SK-N-SH (cell line): ENCODE data around the gene AMIGO2. TPM values are rescaled to one million over a fixed set of nuclear protein-coding genes. Genes with fewer than 3 reads are reported as not detected.

ENCODE experiments used
- CTCF ChIA-PET: fragments of 300-600, 350-600 bp; formaldehyde crosslinking; extraction: SDS; loops from one replicate; lab custom pipeline; 2021; lab: Yijun Ruan, JAX
- POLR2A ChIA-PET: fragments of 350-600 bp; sonication (Branson Sonifier 250); formaldehyde crosslinking; extraction: SDS; loops from one replicate; lab custom pipeline; 2020; ENCODE audit warnings: antibody characterized with exemption, inconsistent platforms; lab: Yijun Ruan, JAX
- DNase-seq: peaks from one replicate; pipeline ENCODE4 v3.0.0; 2012
- H2AFZ ChIP-seq: fragments of 200-600 bp; sonication (generic); 2 replicates; pipeline ENCODE4 v1.8.1; 2016; ENCODE audit warnings: antibody characterized with exemption, mild to moderate bottlenecking, low read depth
- H3F3A ChIP-seq: fragments of 200-600 bp; sonication (generic); replicated peaks from 2 replicates; pipeline ENCODE3; 2016; ENCODE audit warnings: antibody characterized with exemption, mild to moderate bottlenecking; ENCODE audit not compliant: insufficient read depth
- H3K27ac ChIP-seq, 2 experiments: fragments of 200-500 bp in 1 of 2; fragments of 200-600 bp in 1 of 2; sonication (Bioruptor generic) in 1 of 2; sonication (generic), shearing (Covaris generic) in 1 of 2; 2 replicates each; pipeline versions ENCODE4 v1.5.1 to v1.6.1; 2014 to 2016; ENCODE audit warnings: low read depth in 2 of 2, inconsistent platforms in 1 of 2, low read length in 1 of 2, mild to moderate bottlenecking in 1 of 2, mixed read lengths in 1 of 2
- H3K27me3 ChIP-seq: fragments of 200-600 bp; sonication (generic), shearing (Covaris generic); 2 replicates; pipeline ENCODE4 v1.6.1; 2016; ENCODE audit warnings: mixed run types; ENCODE audit not compliant: insufficient read depth
- H3K36me3 ChIP-seq, 2 experiments: fragments of 200-500 bp in 1 of 2; fragments of 200-600 bp in 1 of 2; sonication (Bioruptor generic) in 1 of 2; sonication (generic) in 1 of 2; replicated peaks in 1 of 2; 2 replicates each; pipeline versions ENCODE3 to v1.5.1; 2014 to 2016; ENCODE audit warnings: low read length in 1 of 2, mild to moderate bottlenecking in 1 of 2; ENCODE audit not compliant: insufficient read depth in 2 of 2, control insufficient read depth in 1 of 2
- H3K4me1 ChIP-seq, 2 experiments: fragments of 200-500 bp in 1 of 2; fragments of 200-600 bp in 1 of 2; sonication (Bioruptor generic) in 1 of 2; sonication (generic), shearing (Covaris generic) in 1 of 2; 2 replicates each; pipeline versions ENCODE4 v1.5.1 to v1.6.1; 2014 to 2016; ENCODE audit warnings: low read depth in 1 of 2, low read length in 1 of 2, mixed run types in 1 of 2; ENCODE audit not compliant: insufficient read depth in 2 of 2, control insufficient read depth in 1 of 2
- H3K4me2 ChIP-seq: fragments of 200-600 bp; sonication (generic), shearing (Covaris generic); 2 replicates; pipeline ENCODE4 v1.6.1; 2017; ENCODE audit warnings: mixed run types
- H3K4me3 ChIP-seq, 2 experiments: fragments of 200-500 bp in 1 of 2; fragments of 200-600 bp in 1 of 2; sonication (Bioruptor generic) in 1 of 2; sonication (generic), shearing (Covaris generic) in 1 of 2; 2 replicates each; pipeline versions ENCODE4 v1.5.1 to v1.8.1; 2014 to 2016; ENCODE audit warnings: low read depth in 2 of 2, inconsistent platforms in 1 of 2, low read length in 1 of 2, mild to moderate bottlenecking in 1 of 2, mixed read lengths in 1 of 2, moderate library complexity in 1 of 2
- H3K79me2 ChIP-seq: fragments of 200-600 bp; sonication (generic); 2 replicates; pipeline ENCODE4 v1.8.1; 2017; ENCODE audit warnings: mild to moderate bottlenecking; ENCODE audit not compliant: insufficient read depth
- H3K9ac ChIP-seq: fragments of 200-600 bp; sonication (generic); 2 replicates; pipeline ENCODE4 v1.6.1; 2017; ENCODE audit warnings: mixed run types
- H3K9me2 ChIP-seq: fragments of 200-600 bp; sonication (generic); 2 replicates; pipeline ENCODE4 v1.6.1; 2017; ENCODE audit warnings: mixed run types
- H3K9me3 ChIP-seq: fragments of 200-600 bp; sonication (generic); 2 replicates; pipeline ENCODE4 v1.6.1; 2017; ENCODE audit warnings: mixed run types, mild to moderate bottlenecking, moderate library complexity
- H4K20me1 ChIP-seq: fragments of 200-600 bp; sonication (generic); 2 replicates; pipeline ENCODE4 v1.6.1; 2017; ENCODE audit warnings: mild to moderate bottlenecking, mixed run types; ENCODE audit not compliant: insufficient read depth
- CHD2 ChIP-seq: fragments of 150-350 bp; IDR thresholded peaks from 2 replicates; pipeline ENCODE4 v1.6.1; 2018; ENCODE audit warnings: low read length; ENCODE audit not compliant: partially characterized antibody
- JUND ChIP-seq: IDR thresholded peaks from 2 replicates; pipeline ENCODE4 v1.4.0; 2012
- NFIC ChIP-seq: IDR thresholded peaks from 2 replicates; pipeline ENCODE4 v1.4.0; 2012; ENCODE audit warnings: borderline replicate concordance
- NRF1 ChIP-seq: IDR thresholded peaks from 2 replicates; pipeline ENCODE4 v1.6.1; 2012; ENCODE audit warnings: low read depth, mild to moderate bottlenecking, low read length
- RFX5 ChIP-seq: IDR thresholded peaks from 2 replicates; pipeline ENCODE4 v1.6.1; 2012; ENCODE audit warnings: mild to moderate bottlenecking, improper control_type of control experiment, low read length
- TCF12 ChIP-seq: IDR thresholded peaks from 2 replicates; pipeline ENCODE4 v1.4.0; 2012
- WGBS: methylation state at CpG from one replicate; pipeline ENCODE4 v1.1.6; 2017; ENCODE audit warnings: low lambda C conversion rate; 5-methylcytosine and 5-hydroxymethylcytosine counted together
- polyA plus RNA-seq, 3 experiments: library from polyadenylated mRNA; depleted of rRNA; stranded (reverse); fragments of >200 nt; gene quantifications; 2 replicates each; pipeline ENCODE4 v1.2.3, GENCODE V29; 2012
- TF ChIP-seq, protein P1 (sequence below): IDR thresholded peaks from 2 replicates; pipeline ENCODE4 v1.6.1; 2012; ENCODE audit warnings: mild to moderate bottlenecking, low read depth, low read length, moderate library complexity
- TF ChIP-seq, protein P2 (sequence below): IDR thresholded peaks from 2 replicates; pipeline ENCODE4 v1.4.0; 2012; ENCODE audit warnings: low read depth, borderline replicate concordance
- TF ChIP-seq, protein P3 (sequence below): IDR thresholded peaks from 2 replicates; pipeline ENCODE4 v1.4.0; 2012; ENCODE audit warnings: low read depth, borderline replicate concordance
- TF ChIP-seq, protein P4 (sequence below): fragments of 150-350 bp; IDR thresholded peaks from 2 replicates; pipeline ENCODE4 v1.6.1; 2016; ENCODE audit warnings: mild to moderate bottlenecking, low read depth, low read length
- TF ChIP-seq, protein P5 (sequence below): IDR thresholded peaks from 2 replicates; pipeline ENCODE4 v1.4.0; 2012; ENCODE audit warnings: low read depth

The AMIGO2 gene
- polyA plus RNA-seq, 1 of the 3 experiments (the other 2 are of a cell fraction), result 1.2 TPM

DNA sequence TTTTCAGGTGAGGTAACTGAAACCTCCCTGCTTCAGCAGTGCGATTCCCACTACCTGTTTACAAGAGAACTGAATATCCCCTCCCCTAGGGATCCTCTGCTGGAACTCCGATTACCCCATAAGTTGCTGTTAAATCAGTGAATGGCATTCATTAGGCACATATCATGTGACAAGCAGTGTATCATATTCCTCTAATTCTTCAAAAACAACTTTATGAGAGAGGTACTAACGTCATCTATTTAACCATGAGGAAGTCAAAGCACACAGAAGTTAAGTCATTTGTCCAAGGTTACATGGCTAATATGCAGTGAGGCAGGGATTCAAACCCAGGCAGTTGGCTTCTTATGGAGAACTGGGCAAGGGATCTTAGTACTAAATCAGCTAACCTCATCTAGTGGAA lies 44.3 kb downstream of the AMIGO2 start:
- ChIA-PET POLR2A (no interaction called here), CTCF (interaction anchor here (2.2 kb wide), 1 partner anchor 14 kb away, joined by 8 read pairs; no protein-coding TSS in a partner anchor)
- no peak overlapping the region for H3K4me3 ChIP-seq
- no peak overlapping the region for H3K4me2 ChIP-seq
- H3F3A ChIP-seq, result no peaks in the 10 kb centered on the region
- no peaks in the 10 kb centered on the region for H4K20me1 ChIP-seq
- no peaks in the 10 kb centered on the region for H3K36me3 ChIP-seq
- H2AFZ ChIP-seq, result no peak overlapping the region
- H3K9me3 ChIP-seq, result no peaks in the 10 kb centered on the region
- TF ChIP-seq, protein P1, sequence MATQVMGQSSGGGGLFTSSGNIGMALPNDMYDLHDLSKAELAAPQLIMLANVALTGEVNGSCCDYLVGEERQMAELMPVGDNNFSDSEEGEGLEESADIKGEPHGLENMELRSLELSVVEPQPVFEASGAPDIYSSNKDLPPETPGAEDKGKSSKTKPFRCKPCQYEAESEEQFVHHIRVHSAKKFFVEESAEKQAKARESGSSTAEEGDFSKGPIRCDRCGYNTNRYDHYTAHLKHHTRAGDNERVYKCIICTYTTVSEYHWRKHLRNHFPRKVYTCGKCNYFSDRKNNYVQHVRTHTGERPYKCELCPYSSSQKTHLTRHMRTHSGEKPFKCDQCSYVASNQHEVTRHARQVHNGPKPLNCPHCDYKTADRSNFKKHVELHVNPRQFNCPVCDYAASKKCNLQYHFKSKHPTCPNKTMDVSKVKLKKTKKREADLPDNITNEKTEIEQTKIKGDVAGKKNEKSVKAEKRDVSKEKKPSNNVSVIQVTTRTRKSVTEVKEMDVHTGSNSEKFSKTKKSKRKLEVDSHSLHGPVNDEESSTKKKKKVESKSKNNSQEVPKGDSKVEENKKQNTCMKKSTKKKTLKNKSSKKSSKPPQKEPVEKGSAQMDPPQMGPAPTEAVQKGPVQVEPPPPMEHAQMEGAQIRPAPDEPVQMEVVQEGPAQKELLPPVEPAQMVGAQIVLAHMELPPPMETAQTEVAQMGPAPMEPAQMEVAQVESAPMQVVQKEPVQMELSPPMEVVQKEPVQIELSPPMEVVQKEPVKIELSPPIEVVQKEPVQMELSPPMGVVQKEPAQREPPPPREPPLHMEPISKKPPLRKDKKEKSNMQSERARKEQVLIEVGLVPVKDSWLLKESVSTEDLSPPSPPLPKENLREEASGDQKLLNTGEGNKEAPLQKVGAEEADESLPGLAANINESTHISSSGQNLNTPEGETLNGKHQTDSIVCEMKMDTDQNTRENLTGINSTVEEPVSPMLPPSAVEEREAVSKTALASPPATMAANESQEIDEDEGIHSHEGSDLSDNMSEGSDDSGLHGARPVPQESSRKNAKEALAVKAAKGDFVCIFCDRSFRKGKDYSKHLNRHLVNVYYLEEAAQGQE, result no peak
- TF ChIP-seq JUND, result no peak
- no peak for TF ChIP-seq TCF12
- TF ChIP-seq RFX5, result no peak
- TF ChIP-seq, protein P2, sequence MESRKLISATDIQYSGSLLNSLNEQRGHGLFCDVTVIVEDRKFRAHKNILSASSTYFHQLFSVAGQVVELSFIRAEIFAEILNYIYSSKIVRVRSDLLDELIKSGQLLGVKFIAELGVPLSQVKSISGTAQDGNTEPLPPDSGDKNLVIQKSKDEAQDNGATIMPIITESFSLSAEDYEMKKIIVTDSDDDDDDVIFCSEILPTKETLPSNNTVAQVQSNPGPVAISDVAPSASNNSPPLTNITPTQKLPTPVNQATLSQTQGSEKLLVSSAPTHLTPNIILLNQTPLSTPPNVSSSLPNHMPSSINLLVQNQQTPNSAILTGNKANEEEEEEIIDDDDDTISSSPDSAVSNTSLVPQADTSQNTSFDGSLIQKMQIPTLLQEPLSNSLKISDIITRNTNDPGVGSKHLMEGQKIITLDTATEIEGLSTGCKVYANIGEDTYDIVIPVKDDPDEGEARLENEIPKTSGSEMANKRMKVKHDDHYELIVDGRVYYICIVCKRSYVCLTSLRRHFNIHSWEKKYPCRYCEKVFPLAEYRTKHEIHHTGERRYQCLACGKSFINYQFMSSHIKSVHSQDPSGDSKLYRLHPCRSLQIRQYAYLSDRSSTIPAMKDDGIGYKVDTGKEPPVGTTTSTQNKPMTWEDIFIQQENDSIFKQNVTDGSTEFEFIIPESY, result no peak
- no peak for TF ChIP-seq CHD2
- no peak for TF ChIP-seq NRF1
- TF ChIP-seq, protein P3, sequence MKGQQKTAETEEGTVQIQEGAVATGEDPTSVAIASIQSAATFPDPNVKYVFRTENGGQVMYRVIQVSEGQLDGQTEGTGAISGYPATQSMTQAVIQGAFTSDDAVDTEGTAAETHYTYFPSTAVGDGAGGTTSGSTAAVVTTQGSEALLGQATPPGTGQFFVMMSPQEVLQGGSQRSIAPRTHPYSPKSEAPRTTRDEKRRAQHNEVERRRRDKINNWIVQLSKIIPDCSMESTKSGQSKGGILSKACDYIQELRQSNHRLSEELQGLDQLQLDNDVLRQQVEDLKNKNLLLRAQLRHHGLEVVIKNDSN, result no peak
- TF ChIP-seq NFIC, result no peak
- TF ChIP-seq, protein P4, sequence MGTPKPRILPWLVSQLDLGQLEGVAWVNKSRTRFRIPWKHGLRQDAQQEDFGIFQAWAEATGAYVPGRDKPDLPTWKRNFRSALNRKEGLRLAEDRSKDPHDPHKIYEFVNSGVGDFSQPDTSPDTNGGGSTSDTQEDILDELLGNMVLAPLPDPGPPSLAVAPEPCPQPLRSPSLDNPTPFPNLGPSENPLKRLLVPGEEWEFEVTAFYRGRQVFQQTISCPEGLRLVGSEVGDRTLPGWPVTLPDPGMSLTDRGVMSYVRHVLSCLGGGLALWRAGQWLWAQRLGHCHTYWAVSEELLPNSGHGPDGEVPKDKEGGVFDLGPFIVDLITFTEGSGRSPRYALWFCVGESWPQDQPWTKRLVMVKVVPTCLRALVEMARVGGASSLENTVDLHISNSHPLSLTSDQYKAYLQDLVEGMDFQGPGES, result no peak
- TF ChIP-seq, protein P5, sequence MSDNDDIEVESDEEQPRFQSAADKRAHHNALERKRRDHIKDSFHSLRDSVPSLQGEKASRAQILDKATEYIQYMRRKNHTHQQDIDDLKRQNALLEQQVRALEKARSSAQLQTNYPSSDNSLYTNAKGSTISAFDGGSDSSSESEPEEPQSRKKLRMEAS, result no peak
- 16% methylated on average over 3 of the region's 3 CpGs for WGBS
- peaks cover 7% of the 10 kb centered on the region; the same call in 1 of the 2 replicates for H3K27me3 ChIP-seq
- DNase-seq, result no peak
- H3K79me2 ChIP-seq, result no peaks in the 10 kb centered on the region
- H3K27ac ChIP-seq, result no peak overlapping the region
- no peaks in the 10 kb centered on the region for H3K4me1 ChIP-seq
- H3K9me2 ChIP-seq, result no peaks in the 10 kb centered on the region
- H3K9ac ChIP-seq, result no peak overlapping the region
